DND-41 (cell line): ENCODE measurements around the gene WDR53.

ENCODE experiments used
- ATAC-seq: fragments of 200-7000 bp; cut with Tn5 transposase; 3 replicates; pipeline ENCODE4 v1.9.1; 2021; ENCODE audit warnings: low read depth; ENCODE audit not compliant: insufficient read depth
- DNase-seq: peaks from one replicate; pipeline ENCODE4 v3.0.0-alpha.2; 2020
- H2AFZ ChIP-seq: 2 replicates; pipeline ENCODE4 v1.6.0; 2012; ENCODE audit warnings: low read depth, low read length
- H3K27ac ChIP-seq: 2 replicates; pipeline ENCODE4 v1.5.1; 2012; ENCODE audit warnings: low read length, inconsistent platforms
- H3K27me3 ChIP-seq: fragments of 200-600 bp; sonication (generic); 2 replicates; pipeline ENCODE4 v1.6.0; 2012; ENCODE audit warnings: low read length, mild to moderate bottlenecking, inconsistent platforms; ENCODE audit not compliant: insufficient read depth, poor library complexity
- H3K36me3 ChIP-seq: 2 replicates; pipeline ENCODE4 v1.5.1; 2012; ENCODE audit warnings: low read length, inconsistent platforms; ENCODE audit not compliant: insufficient read depth
- H3K4me1 ChIP-seq: 2 replicates; pipeline ENCODE4 v1.5.1; 2012; ENCODE audit warnings: mild to moderate bottlenecking, low read length; ENCODE audit not compliant: insufficient read depth
- H3K4me2 ChIP-seq: 2 replicates; pipeline ENCODE4 v1.6.0; 2012; ENCODE audit warnings: mild to moderate bottlenecking, moderate library complexity, low read length, inconsistent platforms; ENCODE audit not compliant: insufficient read depth
- H3K4me3 ChIP-seq, 2 experiments: fragments of 200-600 bp in 1 of 2; shearing (Covaris generic) in 1 of 2; 2 replicates each; pipeline ENCODE4 v1.5.1; 2012 to 2016; ENCODE audit warnings: inconsistent platforms in 2 of 2, low read length in 2 of 2, mild to moderate bottlenecking in 2 of 2, low read depth in 1 of 2, moderate library complexity in 1 of 2
- H3K79me2 ChIP-seq: 2 replicates; pipeline ENCODE4 v1.6.0; 2012; ENCODE audit warnings: low read length, inconsistent platforms; ENCODE audit not compliant: insufficient read depth
- H3K9ac ChIP-seq: 2 replicates; pipeline ENCODE4 v1.6.0; 2012; ENCODE audit warnings: low read depth, mild to moderate bottlenecking, inconsistent platforms, low read length, moderate library complexity
- H3K9me3 ChIP-seq: 2 replicates; pipeline ENCODE4 v1.5.1; 2012; ENCODE audit warnings: low read length, moderate library complexity, mild to moderate bottlenecking, inconsistent platforms; ENCODE audit not compliant: insufficient read depth, severe bottlenecking
- H4K20me1 ChIP-seq: 2 replicates; pipeline ENCODE4 v1.6.0; 2012; ENCODE audit warnings: low read length; ENCODE audit not compliant: insufficient read depth
- EZH2 ChIP-seq: IDR thresholded peaks from 3 replicates; pipeline ENCODE4 v1.6.1; 2012; ENCODE audit warnings: borderline replicate concordance, low read depth, mild to moderate bottlenecking, moderate library complexity, low read length, inconsistent platforms; ENCODE audit not compliant: severe bottlenecking
- TF ChIP-seq, protein P1 (sequence below): IDR thresholded peaks from 2 replicates; pipeline ENCODE4 v1.5.1; 2012; ENCODE audit warnings: borderline replicate concordance, low read length, moderate library complexity, mild to moderate bottlenecking; ENCODE audit not compliant: poor library complexity, severe bottlenecking; ENCODE audit errors: extremely low read depth

The WDR53 gene

DNA sequence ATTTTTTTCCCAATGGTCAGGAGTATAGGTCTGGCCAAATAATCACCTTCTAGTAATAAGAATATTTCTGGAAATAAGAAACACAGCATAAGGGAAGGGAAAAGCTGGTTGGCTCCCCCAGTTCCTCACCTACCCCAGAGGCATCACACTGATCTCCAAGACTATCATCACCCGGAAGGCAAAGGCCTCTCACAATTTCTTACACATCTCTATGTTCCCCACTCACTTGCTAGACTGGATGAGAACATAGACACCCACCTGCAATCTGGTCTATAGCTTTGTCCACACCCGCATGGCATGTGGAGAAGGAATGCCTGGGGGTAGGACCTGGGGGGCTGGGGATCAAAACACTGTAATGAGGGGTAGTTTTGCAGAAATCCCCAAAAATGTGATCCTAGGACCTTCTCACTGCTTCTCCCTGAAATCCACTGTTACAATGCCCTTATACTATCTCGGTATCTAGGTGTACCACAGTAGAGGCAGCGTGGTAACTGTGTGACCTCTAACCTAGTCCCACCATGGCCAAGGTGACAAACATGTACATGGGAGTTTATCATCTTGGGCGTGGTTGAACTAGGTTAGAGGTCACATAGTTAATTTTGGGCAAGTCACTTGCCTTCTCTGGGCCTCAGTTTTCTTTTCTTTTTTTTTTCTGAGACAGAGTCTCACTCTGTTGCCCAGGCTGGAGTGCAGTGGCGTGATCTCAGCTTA lies 41.6 kb upstream of the WDR53 start:
- H3K27ac ChIP-seq = peak overlapping the region; percentile 87
- peak; percentile 50 for DNase-seq
- H3K9me3 ChIP-seq = no peaks in the 10 kb centered on the region
- H3K4me2 ChIP-seq = peak overlapping the region; percentile 56
- peaks cover 56% of the 10 kb centered on the region for H3K4me1 ChIP-seq
- peak overlapping the region in 1 of 2 experiments; percentile 28; a peak in 2 of 4 replicates for H3K4me3 ChIP-seq
- H3K79me2 ChIP-seq = peaks cover 5% of the 10 kb centered on the region
- H2AFZ ChIP-seq = peak overlapping the region; percentile 16; the same call in 1 of the 2 replicates
- peak; percentile 50 for ATAC-seq
- H3K9ac ChIP-seq = peak overlapping the region; percentile 51
- no peaks in the 10 kb centered on the region for H4K20me1 ChIP-seq
- no peaks in the 10 kb centered on the region for H3K36me3 ChIP-seq
- no peaks in the 10 kb centered on the region for H3K27me3 ChIP-seq
- TF ChIP-seq, protein P1, sequence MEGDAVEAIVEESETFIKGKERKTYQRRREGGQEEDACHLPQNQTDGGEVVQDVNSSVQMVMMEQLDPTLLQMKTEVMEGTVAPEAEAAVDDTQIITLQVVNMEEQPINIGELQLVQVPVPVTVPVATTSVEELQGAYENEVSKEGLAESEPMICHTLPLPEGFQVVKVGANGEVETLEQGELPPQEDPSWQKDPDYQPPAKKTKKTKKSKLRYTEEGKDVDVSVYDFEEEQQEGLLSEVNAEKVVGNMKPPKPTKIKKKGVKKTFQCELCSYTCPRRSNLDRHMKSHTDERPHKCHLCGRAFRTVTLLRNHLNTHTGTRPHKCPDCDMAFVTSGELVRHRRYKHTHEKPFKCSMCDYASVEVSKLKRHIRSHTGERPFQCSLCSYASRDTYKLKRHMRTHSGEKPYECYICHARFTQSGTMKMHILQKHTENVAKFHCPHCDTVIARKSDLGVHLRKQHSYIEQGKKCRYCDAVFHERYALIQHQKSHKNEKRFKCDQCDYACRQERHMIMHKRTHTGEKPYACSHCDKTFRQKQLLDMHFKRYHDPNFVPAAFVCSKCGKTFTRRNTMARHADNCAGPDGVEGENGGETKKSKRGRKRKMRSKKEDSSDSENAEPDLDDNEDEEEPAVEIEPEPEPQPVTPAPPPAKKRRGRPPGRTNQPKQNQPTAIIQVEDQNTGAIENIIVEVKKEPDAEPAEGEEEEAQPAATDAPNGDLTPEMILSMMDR = no peak
- TF ChIP-seq EZH2 = no peak

DNA sequence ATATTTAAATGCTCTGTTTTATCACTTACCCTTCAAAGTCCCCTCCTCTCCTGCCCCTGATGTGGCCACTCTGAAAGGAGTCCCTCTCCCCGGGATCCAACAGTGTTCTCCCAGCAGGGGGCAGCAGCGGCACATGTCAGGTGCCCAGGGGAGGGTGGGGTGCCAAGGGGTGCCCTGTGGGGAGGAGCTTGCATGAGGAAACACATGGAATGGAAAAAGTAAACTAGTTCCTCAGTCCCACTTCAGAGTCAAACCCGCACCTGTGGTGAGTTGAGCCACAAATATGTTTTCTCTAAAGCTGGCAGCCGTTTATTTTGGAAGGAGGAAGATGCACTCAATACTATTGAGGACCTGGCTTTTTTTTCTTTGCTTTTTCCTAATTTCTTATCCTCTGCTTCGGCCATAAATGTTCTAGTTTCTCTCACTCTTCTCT lies 41.0 kb upstream of the WDR53 start:
- DNase-seq (peak; percentile 96), ATAC-seq (peak; percentile 87)
- Histone ChIP-seq H3K4me1 (peaks cover 56% of the 10 kb centered on the region), H3K9me3 (no peaks in the 10 kb centered on the region), H3K36me3 (no peaks in the 10 kb centered on the region), H3K4me2 (peak overlapping the region; percentile 56), H3K9ac (peak overlapping the region; percentile 51), H3K79me2 (peaks cover 5% of the 10 kb centered on the region), H3K27me3 (no peaks in the 10 kb centered on the region), H4K20me1 (no peaks in the 10 kb centered on the region), H2AFZ (peak overlapping the region; percentile 16; the same call in 1 of the 2 replicates), H3K27ac (peak overlapping the region; percentile 87), H3K4me3 (peak overlapping the region in 1 of 2 experiments; percentile 28; a peak in 2 of 4 replicates)
- TF ChIP-seq EZH2 = no peak
- TF ChIP-seq, protein P1 = peak; percentile 97

DNA sequence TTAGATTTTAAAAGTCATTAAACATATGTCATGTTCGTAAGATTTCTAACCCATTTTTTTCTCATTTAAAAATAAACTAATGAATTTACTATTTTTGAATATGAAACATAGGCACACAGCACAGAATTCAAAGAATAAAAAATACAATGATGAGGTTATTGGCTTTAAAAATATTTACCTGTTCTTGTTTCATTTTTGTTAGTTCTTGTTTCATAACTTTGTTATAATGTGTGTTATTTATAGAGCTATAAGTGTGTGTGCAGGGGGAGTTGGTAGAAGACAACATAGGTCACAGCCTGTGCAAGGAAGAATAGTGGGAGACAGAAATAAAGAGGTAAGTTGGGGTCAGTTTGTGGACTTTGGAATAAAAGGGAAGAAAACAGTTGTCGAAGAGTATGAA lies 40.3 kb upstream of the WDR53 start:
- ATAC-seq (no peak), DNase-seq (no peak)
- Histone ChIP-seq H3K4me2 (peak overlapping the region; percentile 56; the same call in 1 of the 2 replicates), H4K20me1 (no peaks in the 10 kb centered on the region), H3K4me3 (no peak overlapping the region), H3K36me3 (no peaks in the 10 kb centered on the region), H3K27me3 (no peaks in the 10 kb centered on the region), H3K79me2 (peaks cover 5% of the 10 kb centered on the region; the same call in 1 of the 2 replicates), H3K9me3 (no peaks in the 10 kb centered on the region), H3K4me1 (peaks cover 50% of the 10 kb centered on the region), H3K27ac (peak overlapping the region; percentile 87), H2AFZ (peak overlapping the region; percentile 46; the same call in 1 of the 2 replicates), H3K9ac (peak overlapping the region; percentile 22; the same call in 1 of the 2 replicates)
- TF ChIP-seq, protein P1 = no peak
- no peak for TF ChIP-seq EZH2
